Activated gamma-delta T cell treated with Interleukin-2 at 50 U/mL for 16 hours (primary cell): Measurements from ENCODE around the gene CPLX4.

Experiments used
- DNase-seq: peaks from one replicate; pipeline ENCODE4 v3.0.0-alpha.2; 2020

Gene CPLX4

DNA sequence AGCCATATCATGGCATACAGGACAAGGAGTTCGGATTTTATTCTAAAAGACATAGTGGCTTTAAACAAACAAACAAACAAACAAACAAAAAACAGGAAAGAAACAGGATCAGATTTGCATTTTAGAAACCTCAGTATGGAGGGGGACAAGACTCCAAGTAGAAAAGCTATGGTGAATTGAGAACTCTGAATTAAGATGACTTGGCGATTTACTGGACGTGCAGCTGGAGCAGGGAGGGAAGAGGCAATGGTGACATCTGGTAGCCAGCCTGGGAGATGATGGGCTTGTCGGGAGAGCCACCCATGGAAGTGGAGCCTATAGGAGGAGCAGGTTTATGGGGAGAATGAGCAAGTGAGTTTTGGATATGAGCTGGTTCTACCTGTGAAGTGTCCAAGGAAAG lies 13.2 kb downstream of the CPLX4 start:
- DNase-seq: no peak

DNA sequence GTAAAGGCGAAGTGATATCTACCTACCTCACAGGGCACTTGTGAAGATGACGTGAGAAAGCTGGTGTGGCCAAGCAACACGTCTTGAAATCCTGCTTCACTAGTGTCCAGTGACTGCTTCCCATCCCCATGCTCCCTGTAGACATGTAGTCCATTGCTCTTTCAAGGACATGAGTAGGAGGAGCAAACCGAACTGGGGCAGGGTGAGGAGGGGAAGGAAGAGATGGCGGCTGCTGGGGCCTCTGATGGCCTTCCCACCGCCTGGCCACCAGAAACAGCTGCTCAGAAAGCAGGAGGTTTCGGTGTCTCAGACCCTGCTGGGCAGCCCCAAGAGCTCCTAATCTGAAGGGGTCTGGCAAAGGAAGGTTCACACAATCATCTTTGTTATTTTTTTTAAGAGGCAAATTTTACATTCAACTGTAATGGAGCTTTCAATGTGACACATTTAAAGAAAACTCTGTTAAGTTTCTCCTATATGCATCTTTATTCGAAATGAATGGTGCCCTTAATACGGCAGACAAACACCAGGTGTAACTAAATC lies 14.7 kb downstream of the CPLX4 start:
- DNase-seq: no peak

DNA sequence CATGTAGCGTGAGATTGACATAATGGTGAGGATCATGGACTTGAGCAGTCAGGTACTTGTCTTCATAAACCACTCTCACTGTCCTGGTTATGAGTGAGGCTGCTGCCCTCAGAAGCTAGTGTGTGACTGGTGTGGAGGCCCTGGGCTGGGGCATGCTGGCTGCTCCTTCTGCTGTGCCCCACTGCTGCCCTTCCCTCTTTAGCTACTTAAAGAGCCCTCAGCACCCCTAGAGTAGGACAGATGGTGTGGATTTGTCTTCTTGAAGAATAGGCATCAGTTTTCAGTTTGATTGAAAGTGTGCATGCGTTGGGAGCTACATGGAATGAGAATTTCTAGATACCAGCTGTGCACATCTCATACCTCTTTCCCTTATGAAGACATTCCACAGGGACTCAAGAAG lies 15.4 kb downstream of the CPLX4 start:
- no peak for DNase-seq

DNA sequence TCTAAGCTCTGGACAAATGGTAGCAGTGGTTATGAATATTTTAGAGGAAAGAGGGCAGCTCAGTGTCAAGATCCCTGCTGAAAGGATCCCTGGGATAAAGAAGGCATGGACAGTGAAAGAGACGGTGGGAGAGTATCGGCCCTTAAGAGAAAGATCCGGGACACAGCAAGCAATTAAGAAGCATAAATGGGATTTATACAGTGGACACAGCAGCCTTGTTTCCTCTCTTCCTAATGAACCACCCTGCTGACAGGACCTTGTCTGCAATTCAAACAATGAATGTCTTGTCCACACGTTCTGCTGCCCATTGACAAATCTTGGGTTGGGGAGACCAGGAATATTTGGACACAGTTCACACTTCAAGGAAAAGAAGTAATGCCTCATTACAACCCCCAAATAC lies 16.5 kb downstream of the CPLX4 start:
- DNase-seq: no peak

DNA sequence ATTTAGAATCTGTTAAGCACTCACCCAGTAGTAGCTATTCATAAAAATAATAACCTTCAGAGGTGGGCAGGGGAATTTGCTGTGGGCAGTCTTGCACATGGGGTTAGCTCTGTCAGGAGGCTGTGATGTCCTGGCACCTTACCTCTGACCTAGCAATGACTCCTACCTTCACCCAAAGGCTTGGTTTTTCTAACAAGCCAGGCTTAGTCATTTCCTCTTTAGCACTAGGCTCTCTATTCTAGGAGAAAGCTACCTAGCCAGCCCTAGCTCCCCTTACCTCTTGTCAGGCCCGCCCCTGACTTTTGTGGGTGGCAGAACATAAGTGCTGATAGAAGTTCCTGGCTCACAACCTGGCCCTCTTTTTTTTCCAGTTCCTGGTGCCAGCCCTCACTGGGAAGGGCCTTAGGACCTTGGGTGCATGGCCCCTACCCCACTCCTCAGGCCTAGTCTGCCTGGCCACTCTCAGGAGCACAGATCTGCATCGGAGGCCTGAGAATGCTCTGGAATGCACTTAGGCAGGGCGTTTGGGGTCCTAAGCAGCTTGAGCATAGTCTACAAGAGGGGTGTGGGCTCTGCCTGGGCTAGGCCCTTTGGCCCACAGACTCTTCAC lies 17.7 kb downstream of the CPLX4 start:
- no peak for DNase-seq

DNA sequence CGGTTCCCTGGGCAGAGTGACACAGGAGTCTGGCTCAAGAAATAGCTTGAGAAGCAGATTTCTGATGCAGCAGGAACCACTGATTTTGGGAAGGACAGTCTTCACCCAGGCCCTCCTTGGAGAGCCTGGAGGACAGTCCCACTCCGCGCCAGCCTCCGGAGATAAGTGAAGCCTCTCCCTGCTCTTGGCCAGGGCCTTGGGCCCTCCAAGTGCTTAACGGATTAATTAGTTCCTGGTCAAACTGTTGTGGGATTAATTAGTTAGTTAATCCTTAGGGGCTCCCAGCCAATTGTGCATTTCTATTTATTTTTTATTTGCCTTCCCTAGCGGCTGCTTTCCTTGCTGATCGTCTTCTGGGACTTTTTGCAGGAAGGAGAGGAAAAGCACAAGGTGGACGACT lies 19.6 kb downstream of the CPLX4 start:
- no peak for DNase-seq

DNA sequence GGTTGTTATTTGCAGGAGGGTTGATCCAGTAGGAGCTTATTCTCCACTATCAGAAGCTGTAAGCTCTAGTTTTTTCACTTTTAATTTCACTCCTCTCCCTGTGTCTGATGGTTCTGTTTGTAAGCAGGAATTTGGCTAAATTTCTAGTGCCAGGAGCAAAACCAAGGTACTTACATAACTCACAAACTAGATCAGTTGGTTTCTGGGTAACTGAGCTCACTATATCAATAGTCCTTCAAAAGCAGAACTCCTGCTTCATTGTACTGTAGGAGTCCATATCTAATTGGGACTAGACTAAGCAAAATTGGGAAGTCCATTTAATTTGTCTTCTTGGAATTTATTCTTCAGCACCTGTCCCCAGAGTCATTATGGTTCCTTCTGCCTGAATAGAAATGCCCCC lies 25.1 kb downstream of the CPLX4 start:
- no peak for DNase-seq

DNA sequence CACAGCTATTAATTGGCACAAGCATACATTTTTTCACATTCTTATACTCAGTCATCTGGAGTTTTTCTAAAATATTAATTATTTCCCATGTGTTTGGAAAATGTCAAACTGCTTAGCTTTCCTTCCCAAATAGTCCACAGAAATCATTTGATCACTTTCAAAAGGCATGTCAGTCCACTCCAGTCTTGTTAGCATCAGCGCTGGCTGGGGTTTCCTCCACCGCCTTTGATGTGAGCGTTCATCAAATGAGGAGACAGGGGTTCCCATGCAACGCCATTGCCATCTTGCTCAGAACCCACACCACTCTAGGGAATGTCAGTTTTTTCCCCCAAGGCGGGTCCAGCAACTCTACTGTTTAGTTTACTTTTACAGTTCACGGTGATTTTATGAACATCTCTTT lies 32.1 kb downstream of the CPLX4 start:
- no peak for DNase-seq

DNA sequence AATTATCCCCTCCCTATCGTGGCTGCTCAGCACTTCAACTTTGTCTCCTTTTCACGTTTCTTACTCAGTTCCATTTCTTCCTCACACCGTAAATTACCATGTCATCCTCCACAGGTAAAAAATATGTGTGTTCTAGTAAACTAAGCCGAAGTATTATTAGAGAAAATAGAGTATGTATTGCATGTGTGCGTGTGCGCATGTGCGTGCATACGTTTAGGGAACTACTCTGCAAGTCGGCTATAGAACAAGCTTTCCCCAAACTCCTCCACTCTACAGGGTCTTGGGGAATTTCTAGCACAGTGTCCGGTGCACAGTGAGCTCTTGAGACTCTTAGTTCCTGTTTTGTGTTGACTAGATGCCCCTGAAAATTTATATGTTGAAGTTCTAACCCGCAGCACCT lies 36.1 kb downstream of the CPLX4 start:
- DNase-seq: no peak

DNA sequence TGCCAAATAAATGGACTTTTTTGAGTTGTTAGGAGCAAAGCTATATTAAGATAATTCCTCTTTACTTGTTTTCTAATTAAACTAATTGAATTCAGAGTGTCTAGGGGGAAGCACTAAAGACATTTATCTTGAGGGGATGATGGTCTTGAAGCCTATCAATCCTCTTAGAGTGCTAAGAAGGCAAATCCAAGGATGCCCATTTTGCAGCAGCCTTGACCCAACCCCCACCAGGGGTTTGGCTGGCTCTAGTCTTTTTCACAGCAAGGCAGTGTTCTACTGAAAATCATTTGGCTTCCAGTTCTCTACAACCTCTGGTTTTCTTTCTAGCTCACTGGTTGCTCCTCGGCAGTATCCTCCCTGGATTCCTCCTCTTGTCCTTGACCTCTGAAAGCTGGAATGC lies 38.7 kb downstream of the CPLX4 start:
- no peak for DNase-seq

DNA sequence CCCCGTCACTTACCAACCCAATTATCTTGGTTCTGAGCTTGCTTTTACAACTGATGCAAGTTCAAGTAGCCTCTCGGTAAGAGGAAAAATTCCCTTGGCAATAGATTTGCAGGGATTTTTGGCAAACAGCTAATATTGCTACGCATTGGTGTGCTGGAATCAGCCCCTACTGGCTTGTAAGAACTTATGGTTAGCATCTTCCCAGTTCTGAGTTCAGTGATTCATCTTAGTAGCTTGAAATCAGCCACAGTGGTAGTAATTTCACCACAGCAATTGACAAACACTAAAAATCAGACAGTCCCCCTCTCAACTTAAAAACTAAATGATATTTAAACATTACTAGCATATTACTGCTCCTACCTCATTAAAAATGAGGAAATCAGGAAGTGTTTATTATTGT lies 39.3 kb downstream of the CPLX4 start:
- DNase-seq: no peak

DNA sequence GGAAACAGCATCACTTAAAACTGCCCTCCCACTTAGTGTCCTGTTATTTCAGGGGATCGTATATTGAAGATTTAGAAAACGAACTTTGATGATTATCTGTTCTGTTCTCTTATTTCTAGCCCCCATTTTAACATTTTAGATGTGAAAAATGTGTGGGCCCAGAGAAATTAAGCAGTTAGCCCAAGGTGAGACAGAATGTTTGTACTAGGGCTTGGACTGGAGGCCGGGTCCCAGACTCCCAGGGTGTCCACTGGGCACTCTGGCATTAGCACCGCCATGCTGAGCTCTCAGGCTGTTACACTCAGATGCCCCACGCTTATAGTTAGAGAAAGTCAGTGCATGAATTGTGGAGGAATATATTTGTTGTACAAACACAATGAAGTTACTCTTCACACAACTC lies 39.7 kb downstream of the CPLX4 start:
- DNase-seq: no peak

DNA sequence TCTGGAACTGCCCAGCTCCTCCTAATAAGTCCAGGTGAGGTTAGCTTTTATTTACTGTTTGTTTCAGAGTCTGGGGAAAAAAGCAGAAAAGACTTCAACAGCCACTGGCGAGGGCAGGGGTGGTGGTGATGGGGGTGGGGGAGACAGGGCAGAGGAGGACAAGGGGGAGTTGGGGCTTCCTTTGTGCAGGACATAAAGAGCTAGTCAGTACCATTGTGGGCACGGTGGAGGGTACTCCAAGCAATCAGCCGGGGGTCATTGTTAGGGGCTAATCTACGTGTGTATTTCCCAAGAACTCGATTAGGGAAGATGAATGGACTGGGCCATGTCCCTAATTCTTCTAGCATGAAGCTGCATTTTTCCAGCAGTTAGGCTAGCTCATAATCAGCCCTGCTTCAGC lies 42.4 kb downstream of the CPLX4 start:
- no peak for DNase-seq

DNA sequence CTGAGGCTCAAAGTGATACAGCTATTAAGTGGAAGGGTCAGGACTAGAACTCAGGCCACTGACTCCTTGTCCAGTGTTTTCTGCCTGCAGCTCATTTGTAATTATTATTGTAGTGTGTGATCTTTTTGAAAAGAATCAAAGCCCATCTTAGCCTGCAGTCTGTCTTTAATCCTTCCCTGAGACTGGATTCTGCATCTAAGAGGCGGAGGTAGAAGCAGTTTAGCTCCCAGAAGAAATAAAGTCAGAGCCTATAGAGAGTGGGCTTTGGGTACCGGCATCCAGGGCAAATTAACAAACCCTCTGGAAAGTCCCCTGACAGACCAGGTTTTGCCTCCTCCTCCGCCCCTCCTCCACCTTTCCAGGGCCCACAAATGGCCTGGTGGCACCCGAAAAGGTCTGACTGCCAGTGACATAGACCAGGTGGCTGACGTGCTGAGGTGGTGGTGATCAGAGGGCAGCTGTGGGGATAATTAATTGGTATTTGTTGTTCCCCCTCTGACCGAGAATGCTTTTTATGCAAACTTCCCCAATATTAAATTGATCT lies 43.0 kb downstream of the CPLX4 start:
- no peak for DNase-seq

DNA sequence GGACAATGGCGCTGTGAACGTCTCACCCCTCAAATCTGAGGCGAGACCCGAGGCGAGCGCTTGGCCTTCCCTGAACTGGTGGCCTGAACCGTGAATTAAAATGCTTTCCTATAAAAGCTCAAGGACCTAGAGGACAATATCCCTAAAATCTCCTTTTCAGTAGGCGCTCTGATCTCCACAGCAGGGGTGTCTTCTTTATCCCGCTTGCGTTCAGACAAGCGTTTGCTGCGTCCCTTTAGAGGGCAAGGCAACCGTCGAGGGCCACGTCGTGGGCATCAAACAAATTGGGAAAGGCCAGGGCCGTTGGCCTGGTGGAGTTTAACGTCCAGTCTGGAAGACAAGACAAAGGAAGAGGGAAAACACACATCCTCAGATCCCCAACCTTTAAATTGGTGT lies 43.9 kb downstream of the CPLX4 start:
- DNase-seq: no peak

DNA sequence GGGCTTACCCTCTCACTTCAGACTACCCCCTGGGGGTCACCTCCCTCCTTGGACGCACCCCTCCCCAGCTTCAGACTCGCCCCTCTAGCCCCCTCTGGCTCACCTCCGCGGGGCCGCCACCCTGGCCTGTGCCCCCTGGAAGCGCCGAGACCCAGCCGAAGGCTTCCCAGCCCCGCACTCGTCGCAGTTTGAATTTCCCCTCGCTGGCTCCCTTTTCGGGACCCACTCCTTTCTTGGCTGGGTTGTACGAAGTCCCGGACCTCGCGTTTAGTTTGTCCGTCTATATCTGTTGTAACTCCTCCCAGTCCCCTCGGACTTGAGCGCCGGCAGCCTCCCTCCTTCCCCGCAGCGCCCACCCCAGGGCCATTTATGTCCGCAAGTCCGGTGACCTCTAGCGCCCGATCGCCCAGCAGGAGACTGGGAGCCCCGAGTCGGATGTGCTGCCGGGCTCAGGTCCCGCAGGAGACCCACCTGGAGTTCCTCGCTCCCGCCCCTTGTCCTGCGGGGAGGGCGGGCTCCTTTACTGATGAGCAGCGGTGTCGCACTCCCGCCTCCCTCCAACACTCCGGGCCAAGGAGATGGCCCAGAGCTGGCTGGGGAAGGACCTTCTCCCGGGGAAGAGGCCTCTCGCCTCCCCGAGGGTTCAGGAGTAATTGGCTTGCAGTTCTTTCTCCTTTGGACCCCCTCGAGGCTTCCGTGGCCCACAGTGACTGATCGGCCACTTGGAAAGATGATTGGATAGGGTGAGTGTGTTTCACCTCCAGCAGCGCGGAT lies 44.5 kb downstream of the CPLX4 start:
- DNase-seq: no peak

DNA sequence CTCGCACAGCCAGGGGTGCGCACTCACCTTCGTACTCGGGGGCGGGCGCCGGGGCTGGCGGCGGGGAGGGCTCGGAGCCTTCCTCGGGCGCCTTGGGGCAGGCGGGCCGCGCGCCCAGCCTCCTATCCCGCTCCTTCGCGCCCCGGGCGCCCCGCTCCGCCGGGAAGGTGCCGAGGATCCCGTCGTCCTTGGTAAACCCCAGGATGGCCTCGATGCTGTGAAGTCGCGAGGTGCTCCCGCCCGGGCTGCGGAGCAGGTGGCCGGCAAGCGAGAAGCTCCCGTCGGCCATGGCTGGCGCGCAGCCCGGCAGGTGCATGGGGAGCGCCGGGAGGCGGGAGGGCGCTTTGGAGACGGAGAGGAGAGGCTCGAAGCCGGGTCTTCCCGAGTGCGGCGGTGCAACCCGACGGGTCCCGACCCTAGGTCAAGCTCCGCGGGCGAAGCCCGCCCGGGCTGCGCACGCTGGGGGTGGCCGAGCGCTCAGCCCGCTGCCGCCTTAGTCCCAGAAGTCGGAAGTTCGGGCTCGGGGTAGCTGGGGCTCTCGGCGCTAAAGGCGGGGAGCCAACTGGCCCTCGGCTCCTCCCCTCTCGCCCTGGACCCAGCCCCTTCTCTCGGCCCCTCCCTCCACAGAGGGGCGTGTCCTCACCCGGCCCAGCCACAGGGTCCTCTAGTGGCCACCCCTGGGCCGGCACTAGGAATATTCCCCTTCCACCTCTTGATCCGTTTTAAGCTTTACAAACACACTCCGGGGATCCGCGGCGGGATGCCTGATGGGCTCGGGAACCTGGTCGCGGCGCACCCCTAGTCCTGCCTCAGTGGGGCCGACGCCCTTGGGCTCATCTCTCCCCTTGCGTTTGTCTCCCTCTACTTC lies 45.3 kb downstream of the CPLX4 start, which contains the start of gene RAX:
Gene RAX (minus strand): TSS at position 564 of the 868 bp plus-strand sequence. CDS start 248 bp downstream, at position 316.
- DNase-seq: no peak

DNA sequence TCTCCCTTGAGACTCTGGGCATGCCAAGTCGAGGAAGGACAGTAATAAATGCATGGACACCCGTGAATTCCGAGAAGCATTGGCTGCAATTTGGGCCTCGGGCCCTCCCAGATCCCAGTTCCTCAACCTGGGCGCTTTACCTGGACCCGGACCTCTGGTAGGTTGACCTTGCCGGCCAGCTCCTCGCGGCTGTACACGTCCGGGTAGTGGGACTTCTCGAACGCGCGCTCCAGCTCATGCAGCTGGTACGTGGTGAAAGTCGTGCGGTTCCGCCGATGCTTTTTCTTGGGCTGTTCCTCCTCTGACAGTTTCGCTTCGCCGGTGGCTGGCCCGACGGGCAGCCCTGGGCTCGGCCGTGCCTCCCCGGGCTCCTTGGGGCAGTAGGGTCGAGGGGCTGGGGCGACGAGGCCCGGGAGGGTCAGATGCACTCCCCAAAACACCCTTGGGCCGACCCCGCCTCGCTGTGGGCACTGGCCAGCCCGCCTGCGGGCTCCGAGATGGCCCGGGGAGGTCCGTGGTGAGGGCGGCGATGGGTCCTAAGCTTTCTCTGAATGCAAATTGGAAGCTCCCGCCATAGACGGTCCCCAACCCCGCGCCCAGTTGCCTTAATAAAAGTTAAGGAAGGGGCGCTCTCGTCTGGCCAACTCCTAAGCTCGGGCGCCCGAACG lies 46.1 kb downstream of the CPLX4 start:
- DNase-seq: no peak

DNA sequence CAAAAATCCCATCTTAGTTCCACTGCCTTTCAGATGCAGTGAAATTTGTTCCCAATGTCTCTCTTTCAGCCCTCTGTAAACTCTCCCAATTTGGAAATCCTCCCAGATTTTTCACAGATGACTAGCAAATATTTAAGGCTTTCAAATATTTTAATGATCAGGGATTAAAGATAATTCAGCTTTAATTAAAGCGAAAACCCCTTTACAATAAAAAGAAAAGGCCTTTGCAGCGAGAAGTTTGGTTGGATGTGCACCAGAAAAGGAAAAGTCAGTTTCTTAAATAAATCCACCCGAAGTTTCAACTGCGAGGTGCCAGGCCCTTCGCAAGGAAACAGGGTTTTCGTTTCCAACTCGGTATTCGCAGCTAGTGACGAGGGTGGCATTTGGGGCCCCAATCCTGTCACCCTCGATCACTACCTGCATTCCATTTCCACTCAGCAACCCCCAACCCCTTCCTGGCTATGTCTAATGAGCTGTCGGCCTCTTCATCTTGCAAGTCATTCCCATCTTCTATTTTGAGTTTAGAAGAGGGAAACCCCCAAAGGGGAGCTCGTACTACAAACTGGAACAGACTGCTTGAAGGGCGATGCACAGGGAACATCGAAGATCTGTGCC lies 46.7 kb downstream of the CPLX4 start:
- DNase-seq: no peak

DNA sequence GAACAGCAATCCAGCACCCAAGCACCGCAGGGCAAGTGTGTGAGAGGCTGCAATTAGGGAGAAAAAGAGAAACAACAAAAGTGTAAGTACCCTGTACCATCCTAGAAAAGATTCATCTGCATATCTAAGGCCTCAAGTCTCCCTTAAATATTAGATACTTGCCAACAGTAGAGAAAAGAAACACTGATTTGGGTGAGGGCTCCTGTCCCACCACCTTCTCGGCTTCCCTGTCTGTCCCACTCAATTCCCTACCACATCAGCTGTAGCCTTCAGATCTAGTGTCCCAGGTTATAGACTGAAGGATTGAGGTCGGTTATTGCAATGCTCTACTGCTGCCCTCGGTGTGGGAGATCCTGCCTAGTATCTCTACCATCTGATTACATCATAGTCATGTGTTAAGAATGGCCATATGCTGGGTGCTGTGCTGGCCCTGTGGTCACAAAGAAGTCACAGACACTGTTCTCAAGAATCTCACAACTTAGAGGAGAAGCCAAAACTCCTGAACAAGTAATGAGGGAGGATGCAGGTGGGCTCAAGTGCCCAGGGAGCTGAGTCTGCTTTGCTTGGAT lies 47.7 kb downstream of the CPLX4 start:
- no peak for DNase-seq

DNA sequence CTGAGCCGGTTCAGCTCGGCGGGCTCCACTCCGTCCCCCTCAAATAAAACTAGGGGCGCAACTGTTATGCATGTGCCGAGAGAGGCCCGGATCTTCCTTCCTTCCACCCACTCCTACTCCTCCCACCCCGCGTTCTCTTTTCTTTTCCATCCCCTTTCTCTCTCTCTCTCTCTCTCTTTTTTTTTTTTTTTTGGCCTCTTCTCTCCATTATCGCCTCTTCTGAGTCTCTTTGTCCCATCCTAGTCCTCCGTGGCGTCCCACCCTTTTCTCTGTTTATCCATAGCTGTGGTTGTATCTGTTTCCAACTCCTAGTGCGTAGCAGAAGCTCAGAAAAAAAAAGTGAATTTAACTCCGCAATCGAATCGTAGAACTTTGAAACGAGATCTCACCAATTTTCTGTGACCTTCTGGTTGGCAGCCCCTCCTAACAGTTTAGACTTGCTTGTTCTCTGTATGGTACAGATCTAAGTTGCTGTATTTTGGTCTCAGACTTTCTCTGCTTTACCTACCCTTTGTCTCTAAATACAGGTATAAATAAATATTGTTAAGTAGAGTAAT lies 48.8 kb downstream of the CPLX4 start:
- no peak for DNase-seq
